ENCODE results near the gene GLI2.

DNA sequence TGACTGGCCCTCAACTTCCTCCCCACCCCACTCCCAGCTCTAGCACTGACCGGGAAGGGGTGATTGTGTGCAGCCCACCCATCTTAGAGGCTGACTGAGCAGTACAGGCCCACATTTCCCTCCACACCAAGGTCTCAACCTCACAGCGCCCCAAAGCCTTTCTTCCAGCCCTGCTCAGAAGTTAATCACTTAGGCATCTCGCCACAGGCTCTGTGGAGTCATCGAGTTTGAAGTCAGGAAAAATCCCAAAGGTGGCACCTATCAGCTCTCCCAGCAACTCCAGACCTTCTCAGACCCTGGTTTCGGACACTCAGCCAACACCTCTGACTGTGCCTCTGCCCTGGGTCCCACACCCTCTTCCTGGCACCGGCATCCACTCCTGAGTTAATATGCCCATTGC, 43.0 kb upstream of the GLI2 start:
- TF ChIP-seq RAD21 (IDR thresholded peaks at IDR 0.05; ENCODE audit: low read length) (no peak), CEBPB (IDR thresholded peaks at IDR 0.05; ENCODE audit: low read depth, low read length) (no peak), BHLHE40 (IDR thresholded peaks at IDR 0.05; ENCODE audit: low read depth, low read length) (no peak), POLR2A (IDR thresholded peaks at IDR 0.05; ENCODE audit: low read depth, low read length) (no peak), CHD1 (IDR thresholded peaks at IDR 0.05; ENCODE audit: low read depth, low read length) (no peak), MXI1 (IDR thresholded peaks at IDR 0.05; ENCODE audit: borderline replicate concordance, low read depth, low read length) (no peak)
- TF ChIP-seq, protein P1, sequence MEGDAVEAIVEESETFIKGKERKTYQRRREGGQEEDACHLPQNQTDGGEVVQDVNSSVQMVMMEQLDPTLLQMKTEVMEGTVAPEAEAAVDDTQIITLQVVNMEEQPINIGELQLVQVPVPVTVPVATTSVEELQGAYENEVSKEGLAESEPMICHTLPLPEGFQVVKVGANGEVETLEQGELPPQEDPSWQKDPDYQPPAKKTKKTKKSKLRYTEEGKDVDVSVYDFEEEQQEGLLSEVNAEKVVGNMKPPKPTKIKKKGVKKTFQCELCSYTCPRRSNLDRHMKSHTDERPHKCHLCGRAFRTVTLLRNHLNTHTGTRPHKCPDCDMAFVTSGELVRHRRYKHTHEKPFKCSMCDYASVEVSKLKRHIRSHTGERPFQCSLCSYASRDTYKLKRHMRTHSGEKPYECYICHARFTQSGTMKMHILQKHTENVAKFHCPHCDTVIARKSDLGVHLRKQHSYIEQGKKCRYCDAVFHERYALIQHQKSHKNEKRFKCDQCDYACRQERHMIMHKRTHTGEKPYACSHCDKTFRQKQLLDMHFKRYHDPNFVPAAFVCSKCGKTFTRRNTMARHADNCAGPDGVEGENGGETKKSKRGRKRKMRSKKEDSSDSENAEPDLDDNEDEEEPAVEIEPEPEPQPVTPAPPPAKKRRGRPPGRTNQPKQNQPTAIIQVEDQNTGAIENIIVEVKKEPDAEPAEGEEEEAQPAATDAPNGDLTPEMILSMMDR (conservative IDR thresholded peaks at IDR 0.05; ENCODE audit: low read depth, low read length), result no peak

Measured in IMR-90 (cell line).